ENCODE results near the gene ANKRD28. TPM values are rescaled to one million over a fixed set of nuclear protein-coding genes. Genes with fewer than 3 reads are reported as not detected.

The ANKRD28 gene
- total and polyA plus RNA-seq, 2 of the 8 experiments (the other 6 are each of a cell fraction or from before 2014, with no cell fraction given): 39.1 to 61.7 TPM

DNA sequence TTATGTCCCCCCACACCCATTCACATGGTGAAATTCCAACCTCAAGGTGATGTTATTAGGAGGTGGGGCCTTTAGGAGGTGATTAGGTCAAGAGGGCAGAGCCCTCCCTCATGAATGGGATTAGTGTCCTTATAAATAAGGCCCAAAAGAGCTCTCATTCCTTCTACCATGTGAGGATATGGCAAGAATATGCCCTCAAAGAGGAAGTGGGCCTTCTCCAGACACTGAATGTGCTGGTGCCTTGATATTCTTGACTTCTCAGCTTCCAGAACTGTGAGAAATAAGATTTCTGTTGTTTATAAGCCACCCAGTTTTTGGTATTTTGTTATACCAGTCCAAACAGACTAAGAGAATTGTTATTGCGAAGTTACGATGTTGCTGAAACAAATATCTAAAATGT, 94.4 kb downstream of the ANKRD28 start:
- H3K4ac ChIP-seq (replicated peaks; ENCODE audit: insufficient read length, low read depth, low read length): no peak overlapping the region
- POLR2A ChIA-PET (ENCODE audit: partially characterized antibody): interaction anchor here (1.0 kb wide), 1 partner anchor 14 kb away, joined by 3 read pairs; no protein-coding TSS in a partner anchor
- no peaks in the 10 kb centered on the region for H3K4me1 ChIP-seq (replicated peaks in 1 of 4; ENCODE audit: control insufficient read depth in 3 of 4, insufficient read depth in 4 of 4, low read length in 3 of 4)

More for the DNA sequence above, 94.4 kb downstream of the ANKRD28 start:
- H2AK5ac ChIP-seq (ENCODE audit: low read depth, low read length): no peak overlapping the region
- peaks cover 0 to 1% (median 0%) of the 10 kb centered on the region in 4 experiments; a peak in 1 of 7 replicates for H3K27me3 ChIP-seq (replicated peaks in 1 of 4; ENCODE audit: control insufficient read depth in 3 of 4, extremely low read depth in 1 of 4, insufficient read depth in 3 of 4, low read length in 3 of 4)
- H3K4me3 ChIP-seq (ENCODE audit: extremely low read depth in 1 of 4, insufficient read depth in 2 of 4, low read depth in 3 of 4, low read length in 4 of 4): no peak overlapping the region
- no peak overlapping the region for H3K27ac ChIP-seq (ENCODE audit: low read depth, low read length)
- H3K79me2 ChIP-seq (ENCODE audit: control insufficient read depth in 1 of 2, insufficient read depth in 2 of 2, low read length in 2 of 2): no peaks in the 10 kb centered on the region
- no peaks in the 10 kb centered on the region for H3K79me1 ChIP-seq (ENCODE audit: low read depth, low read length)
- no peaks in the 10 kb centered on the region for H3K9me3 ChIP-seq (ENCODE audit: insufficient read depth in 2 of 2, low read depth in 1 of 2, low read length in 1 of 2)
- no peak overlapping the region for H3K14ac ChIP-seq (ENCODE audit: insufficient read length)
- H4K5ac ChIP-seq (ENCODE audit: insufficient read length, low read depth, low read length): no peak overlapping the region
- H2BK12ac ChIP-seq (ENCODE audit: low read depth, low read length): no peak overlapping the region
- H2BK20ac ChIP-seq (ENCODE audit: low read length): no peak overlapping the region
- no peak overlapping the region for H4K8ac ChIP-seq (ENCODE audit: extremely low read depth, insufficient read depth, low read length)
- no peak overlapping the region for H2BK120ac ChIP-seq (replicated peaks; ENCODE audit: low read depth, low read length)
- DNase-seq (ENCODE audit: low read depth in 1 of 2, low spot score in 2 of 2) (no peak), FAIRE-seq (no peak)
- H3K9ac ChIP-seq (replicated peaks in 1 of 4; ENCODE audit: extremely low read depth in 1 of 4, low read depth in 3 of 4, low read length in 3 of 4): no peak overlapping the region
- no peaks in the 10 kb centered on the region for H4K20me1 ChIP-seq (replicated peaks in 1 of 2; ENCODE audit: control insufficient read depth in 1 of 2, insufficient read depth in 2 of 2, low read length in 2 of 2)
- H3K23ac ChIP-seq (ENCODE audit: insufficient read length): no peak overlapping the region
- no peaks in the 10 kb centered on the region for H3K23me2 ChIP-seq (ENCODE audit: low read depth, low read length)
- no peak overlapping the region for H2BK15ac ChIP-seq (ENCODE audit: low read length)
- no peak overlapping the region for H3K4me2 ChIP-seq (ENCODE audit: insufficient read depth in 1 of 2, low read depth in 2 of 2, low read length in 2 of 2)
- TF ChIP-seq PHF8 (conservative IDR thresholded peaks at IDR 0.05; ENCODE audit: low read depth, low read length) (no peak), YY1 (IDR thresholded peaks at IDR 0.05; ENCODE audit: low read depth, low read length) (no peak), POLR2AphosphoS5 (IDR thresholded peaks at IDR 0.05; ENCODE audit: low read depth, low read length) (no peak), KDM4A (IDR thresholded peaks at IDR 0.05; ENCODE audit: low read depth, low read length, severe bottlenecking) (no peak), CBX5 (IDR thresholded peaks at IDR 0.05; ENCODE audit: low read depth, low read length) (no peak)
- TF ChIP-seq, protein P1, sequence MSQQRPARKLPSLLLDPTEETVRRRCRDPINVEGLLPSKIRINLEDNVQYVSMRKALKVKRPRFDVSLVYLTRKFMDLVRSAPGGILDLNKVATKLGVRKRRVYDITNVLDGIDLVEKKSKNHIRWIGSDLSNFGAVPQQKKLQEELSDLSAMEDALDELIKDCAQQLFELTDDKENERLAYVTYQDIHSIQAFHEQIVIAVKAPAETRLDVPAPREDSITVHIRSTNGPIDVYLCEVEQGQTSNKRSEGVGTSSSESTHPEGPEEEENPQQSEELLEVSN (IDR thresholded peaks at IDR 0.05): no peak
- WGBS, 2 experiments (ENCODE audit: extremely low coverage in 1 of 2, insufficient coverage in 1 of 2, insufficient read length in 1 of 2, insufficient replicate concordance in 2 of 2, low coverage in 1 of 2, low lambda C conversion rate in 2 of 2, missing lambda C conversion rate in 1 of 2): 97 to 100% methylated on average over 1 to 2 of the region's 2 CpGs
- peaks cover 0 to 13% (median 7%) of the 10 kb centered on the region in 4 experiments; a peak in 5 of 8 replicates for H3K36me3 ChIP-seq (ENCODE audit: control insufficient read depth in 2 of 4, insufficient read depth in 4 of 4, low read length in 3 of 4)
- no peak overlapping the region for H3K56ac ChIP-seq (replicated peaks; ENCODE audit: insufficient read length, low read depth, low read length)
- no peak overlapping the region for H2BK5ac ChIP-seq (ENCODE audit: low read depth, low read length)
- H4K91ac ChIP-seq (replicated peaks; ENCODE audit: insufficient read length, low read length): no peak overlapping the region
- H2AFZ ChIP-seq (ENCODE audit: low read length): no peak overlapping the region
- CTCF ChIA-PET (ENCODE audit: partially characterized antibody): no interaction called here
- H3K18ac ChIP-seq (ENCODE audit: extremely low read depth, low read length): no peak overlapping the region
